Mesothelial cell of epicardium (in vitro differentiated cells): ENCODE measurements around the gene WNT7B. TPM values are rescaled to one million over a fixed set of nuclear protein-coding genes. Genes with fewer than 3 reads are reported as not detected.

Source experiments
- DNase-seq, 2 experiments: peaks; one replicate each; pipeline ENCODE4 v3.0.0; 2021; ENCODE audit warnings: low spot score in 2 of 2; ENCODE audit not compliant: unreplicated experiment in 2 of 2
- H3K27ac Mint-ChIP-seq: 2 replicates; pipeline ENCODE4 v1.8.0; 2021; ENCODE audit warnings: mixed read lengths
- H3K27me3 Mint-ChIP-seq: 2 replicates; pipeline ENCODE4 v1.8.0; 2021; ENCODE audit warnings: low read depth, mixed read lengths
- H3K36me3 Mint-ChIP-seq: 2 replicates; pipeline ENCODE4 v1.8.0; 2021; ENCODE audit warnings: mixed read lengths
- H3K4me1 Mint-ChIP-seq: 2 replicates; pipeline ENCODE4 v1.8.0; 2021; ENCODE audit warnings: mixed read lengths
- H3K4me3 Mint-ChIP-seq: 2 replicates; pipeline ENCODE4 v1.8.0; 2021; ENCODE audit warnings: mild to moderate bottlenecking, moderate library complexity, mixed read lengths
- H3K9me3 Mint-ChIP-seq: 2 replicates; pipeline ENCODE4 v1.8.0; 2021; ENCODE audit warnings: mixed read lengths
- CTCF ChIP-seq: fragments of 200-600 bp; sonication (generic); IDR thresholded peaks from one replicate; pipeline ENCODE4 v1.5.0; 2021; ENCODE audit warnings: antibody characterized with exemption; ENCODE audit not compliant: unreplicated experiment
- total RNA-seq: library from RNA; stranded (reverse); gene quantifications from 3 replicates; pipeline ENCODE4 v1.2.1, GENCODE V29; 2021

Gene WNT7B
- total RNA-seq, 1 donor from 2014 or later = 12.0 TPM

GRCh38 chr22:45912910-45913309 lies 64.1 kb downstream of the WNT7B start:
- H3K27ac Mint-ChIP-seq = no peak overlapping the region
- no peak overlapping the region for H3K4me3 Mint-ChIP-seq
- H3K27me3 Mint-ChIP-seq = peaks cover 2% of the 10 kb centered on the region
- no peak for DNase-seq
- TF ChIP-seq CTCF = no peak
- H3K36me3 Mint-ChIP-seq = no peaks in the 10 kb centered on the region
- peaks cover 10% of the 10 kb centered on the region for H3K4me1 Mint-ChIP-seq
- H3K9me3 Mint-ChIP-seq = peaks cover 5% of the 10 kb centered on the region

- Mint-ChIP-seq H3K36me3 (no peaks in the 10 kb centered on the region), H3K4me1 (peaks cover 10% of the 10 kb centered on the region), H3K4me3 (no peak overlapping the region), H3K27ac (no peak overlapping the region), H3K27me3 (peaks cover 2% of the 10 kb centered on the region), H3K9me3 (peaks cover 5% of the 10 kb centered on the region)
- no peak for DNase-seq
- no peak for TF ChIP-seq CTCF
Measured at GRCh38 chr22:45911601-45912271, 65.2 kb downstream of the WNT7B start.

- no peak for DNase-seq
- H3K27ac Mint-ChIP-seq = no peak overlapping the region
- peaks cover 13% of the 10 kb centered on the region for H3K4me1 Mint-ChIP-seq
- peaks cover 2% of the 10 kb centered on the region for H3K27me3 Mint-ChIP-seq
- no peaks in the 10 kb centered on the region for H3K36me3 Mint-ChIP-seq
- no peak for TF ChIP-seq CTCF
- no peak overlapping the region for H3K4me3 Mint-ChIP-seq
- H3K9me3 Mint-ChIP-seq = peaks cover 5% of the 10 kb centered on the region
Measured at GRCh38 chr22:45910928-45911467, 66.0 kb downstream of the WNT7B start.

GRCh38 chr22:45908961-45909360 lies 68.0 kb downstream of the WNT7B start:
- no peaks in the 10 kb centered on the region for H3K36me3 Mint-ChIP-seq
- TF ChIP-seq CTCF = no peak
- H3K27me3 Mint-ChIP-seq = no peaks in the 10 kb centered on the region
- H3K4me3 Mint-ChIP-seq = no peak overlapping the region
- H3K9me3 Mint-ChIP-seq = peaks cover under 1% of the 10 kb centered on the region
- H3K27ac Mint-ChIP-seq = no peak overlapping the region
- H3K4me1 Mint-ChIP-seq = peaks cover 14% of the 10 kb centered on the region
- DNase-seq = no peak

- H3K4me3 Mint-ChIP-seq = no peak overlapping the region
- no peak overlapping the region for H3K27ac Mint-ChIP-seq
- no peaks in the 10 kb centered on the region for H3K9me3 Mint-ChIP-seq
- H3K27me3 Mint-ChIP-seq = no peaks in the 10 kb centered on the region
- H3K4me1 Mint-ChIP-seq = peaks cover 12% of the 10 kb centered on the region
- H3K36me3 Mint-ChIP-seq = no peaks in the 10 kb centered on the region
- no peak for TF ChIP-seq CTCF
- no peak for DNase-seq
Measured at GRCh38 chr22:45907996-45908395, 69.0 kb downstream of the WNT7B start.

- no peaks in the 10 kb centered on the region for H3K9me3 Mint-ChIP-seq
- no peak overlapping the region for H3K27ac Mint-ChIP-seq
- peaks cover 9% of the 10 kb centered on the region for H3K4me1 Mint-ChIP-seq
- no peaks in the 10 kb centered on the region for H3K36me3 Mint-ChIP-seq
- DNase-seq = no peak
- no peak overlapping the region for H3K4me3 Mint-ChIP-seq
- no peak for TF ChIP-seq CTCF
- H3K27me3 Mint-ChIP-seq = no peaks in the 10 kb centered on the region
Measured at GRCh38 chr22:45907378-45907777, 69.6 kb downstream of the WNT7B start.
